Measurements from ENCODE around the gene PITX2.

The PITX2 gene

DNA sequence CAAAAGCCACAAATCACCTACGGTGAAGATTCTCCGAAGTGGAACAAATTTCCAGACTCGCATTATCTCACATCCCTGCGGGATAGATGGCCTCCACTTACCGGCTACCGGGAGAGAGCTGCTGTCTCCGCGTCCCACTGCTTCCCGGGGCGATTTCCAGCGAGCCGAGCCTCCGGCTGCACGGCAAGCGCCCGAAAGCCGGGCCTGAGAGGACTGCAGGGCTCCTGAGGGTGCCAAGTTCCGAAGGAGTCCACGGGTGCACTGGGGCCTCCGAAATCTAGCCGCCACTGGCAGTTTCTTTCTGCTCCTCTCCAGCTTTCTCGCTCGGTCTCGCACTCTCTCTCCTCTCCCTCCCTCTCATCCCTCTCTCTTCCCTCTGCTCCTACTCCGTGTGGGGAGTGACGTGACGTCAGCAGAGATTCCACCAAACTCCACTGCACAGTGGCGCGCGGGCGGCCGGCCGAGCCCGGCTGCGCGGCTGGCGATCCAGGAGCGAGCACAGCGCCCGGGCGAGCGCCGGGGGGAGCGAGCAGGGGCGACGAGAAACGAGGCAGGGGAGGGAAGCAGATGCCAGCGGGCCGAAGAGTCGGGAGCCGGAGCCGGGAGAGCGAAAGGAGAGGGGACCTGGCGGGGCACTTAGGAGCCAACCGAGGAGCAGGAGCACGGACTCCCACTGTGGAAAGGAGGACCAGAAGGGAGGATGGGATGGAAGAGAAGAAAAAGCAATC, 14.0 kb upstream of the PITX2 start:
- ChIA-PET CTCF (no interaction called here), POLR2A (ENCODE audit: low non-redundant PET) (no interaction called here)
- no peak for DNase-seq (ENCODE audit: low spot score)
- no peak overlapping the region for H3K27ac ChIP-seq
- TF ChIP-seq, protein P1, sequence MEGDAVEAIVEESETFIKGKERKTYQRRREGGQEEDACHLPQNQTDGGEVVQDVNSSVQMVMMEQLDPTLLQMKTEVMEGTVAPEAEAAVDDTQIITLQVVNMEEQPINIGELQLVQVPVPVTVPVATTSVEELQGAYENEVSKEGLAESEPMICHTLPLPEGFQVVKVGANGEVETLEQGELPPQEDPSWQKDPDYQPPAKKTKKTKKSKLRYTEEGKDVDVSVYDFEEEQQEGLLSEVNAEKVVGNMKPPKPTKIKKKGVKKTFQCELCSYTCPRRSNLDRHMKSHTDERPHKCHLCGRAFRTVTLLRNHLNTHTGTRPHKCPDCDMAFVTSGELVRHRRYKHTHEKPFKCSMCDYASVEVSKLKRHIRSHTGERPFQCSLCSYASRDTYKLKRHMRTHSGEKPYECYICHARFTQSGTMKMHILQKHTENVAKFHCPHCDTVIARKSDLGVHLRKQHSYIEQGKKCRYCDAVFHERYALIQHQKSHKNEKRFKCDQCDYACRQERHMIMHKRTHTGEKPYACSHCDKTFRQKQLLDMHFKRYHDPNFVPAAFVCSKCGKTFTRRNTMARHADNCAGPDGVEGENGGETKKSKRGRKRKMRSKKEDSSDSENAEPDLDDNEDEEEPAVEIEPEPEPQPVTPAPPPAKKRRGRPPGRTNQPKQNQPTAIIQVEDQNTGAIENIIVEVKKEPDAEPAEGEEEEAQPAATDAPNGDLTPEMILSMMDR (conservative IDR thresholded peaks at IDR 0.05; ENCODE audit: low read depth): no peak

DNA sequence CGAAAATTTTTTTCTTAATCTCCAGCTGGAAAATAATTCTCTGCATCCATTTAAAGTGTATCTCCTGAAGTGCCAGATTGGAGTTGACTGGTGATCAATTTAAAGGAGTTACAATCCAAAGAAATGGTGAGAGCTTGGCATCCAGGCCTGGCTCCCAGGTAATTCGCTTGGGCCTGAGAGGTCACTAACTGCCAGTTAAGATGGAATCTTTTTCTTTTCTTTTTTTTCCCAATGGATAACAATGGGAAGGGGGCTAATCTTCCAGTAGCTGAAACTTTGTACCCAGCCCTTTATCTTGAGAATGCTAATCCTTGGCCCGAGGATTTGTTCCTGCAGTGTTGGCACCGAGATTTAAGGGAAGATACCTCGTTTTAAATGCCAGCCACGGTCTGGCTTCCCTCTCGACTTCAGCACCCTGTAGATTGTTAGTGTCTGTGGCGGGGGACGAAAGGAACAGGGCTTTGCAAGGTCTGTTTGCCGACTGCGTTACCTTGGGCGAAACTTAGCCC, 13.3 kb upstream of the PITX2 start:
- no peak overlapping the region for H3K27ac ChIP-seq
- CTCF ChIA-PET: no interaction called here
- DNase-seq (ENCODE audit: low spot score): no peak
- TF ChIP-seq, protein P1 (conservative IDR thresholded peaks at IDR 0.05; ENCODE audit: low read depth): no peak
- POLR2A ChIA-PET (ENCODE audit: low non-redundant PET): no interaction called here

DNA sequence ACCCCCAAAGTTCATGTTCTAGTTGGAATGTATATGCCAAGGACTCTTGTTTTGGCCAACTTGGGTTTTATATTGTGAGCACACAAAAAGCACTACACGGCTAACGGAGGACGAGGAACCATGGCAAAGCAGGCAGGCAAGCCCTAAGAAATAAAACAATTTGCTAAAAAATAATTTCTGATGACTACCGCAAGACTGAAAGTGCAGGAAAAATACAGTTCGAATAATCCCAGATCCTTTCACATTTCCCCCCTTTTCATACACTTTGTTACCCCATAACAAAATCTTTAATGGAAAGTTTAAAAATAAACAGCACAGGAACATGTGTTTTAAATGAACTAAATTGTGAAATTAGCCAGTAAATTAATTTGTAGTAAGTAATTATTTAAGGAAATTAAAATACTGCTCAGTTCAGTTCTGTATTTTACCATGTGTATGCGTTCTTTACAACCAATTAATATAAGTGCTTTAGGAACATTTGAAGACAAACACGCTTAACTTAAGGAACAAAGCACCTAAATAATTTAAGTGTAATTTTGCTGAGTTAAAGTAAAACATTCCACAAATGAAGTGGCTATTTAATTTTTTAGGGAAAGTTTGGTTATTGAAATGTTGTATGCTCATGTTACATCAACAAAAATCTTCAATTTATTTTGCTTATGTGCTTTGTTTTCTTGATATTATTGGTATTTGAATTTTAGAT, 12.4 kb upstream of the PITX2 start:
- DNase-seq (ENCODE audit: low spot score): no peak
- TF ChIP-seq, protein P1 (conservative IDR thresholded peaks at IDR 0.05; ENCODE audit: low read depth): no peak
- POLR2A ChIA-PET (ENCODE audit: low non-redundant PET): no interaction called here
- no peak overlapping the region for H3K27ac ChIP-seq
- CTCF ChIA-PET: interaction anchor here (1.6 kb wide), 1 partner anchor 324 kb away, joined by 4 read pairs; no protein-coding TSS in a partner anchor

DNA sequence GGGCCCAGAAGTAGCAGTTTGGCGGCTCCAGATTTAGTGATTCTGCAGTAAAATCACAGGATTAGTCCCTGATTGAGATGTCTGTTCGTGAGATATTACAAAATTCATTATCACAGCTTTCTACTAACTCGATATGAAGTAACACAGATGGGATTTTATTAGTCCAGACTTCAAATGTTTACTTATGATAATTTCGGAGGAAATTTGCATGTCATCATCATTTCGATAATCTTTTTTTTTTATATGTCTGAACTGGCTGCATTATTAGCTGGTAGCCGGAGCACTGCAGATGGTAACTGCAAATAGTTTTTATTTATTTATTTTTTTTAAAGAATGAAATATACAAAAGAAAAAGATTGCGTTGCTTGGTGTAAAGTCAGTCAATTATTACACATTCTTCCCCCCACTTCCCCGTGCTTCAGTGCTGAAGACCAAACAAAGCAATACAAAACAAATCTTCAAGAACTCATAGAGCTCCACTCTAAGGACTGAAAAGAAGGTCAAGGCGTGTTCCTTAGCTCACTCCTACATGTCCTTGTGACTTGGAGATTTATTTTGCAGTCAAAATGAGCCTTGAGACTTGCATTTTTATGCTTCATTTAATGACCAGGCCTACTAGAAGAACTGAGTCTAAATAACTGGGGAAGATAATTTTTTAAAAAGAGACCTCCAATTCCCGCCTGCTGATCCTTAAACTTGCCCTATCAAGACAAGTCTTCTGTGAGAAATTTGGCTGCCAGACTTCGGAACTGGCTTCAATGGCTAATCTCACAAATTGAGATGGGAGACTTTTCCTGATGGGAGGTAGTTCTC, 11.7 kb upstream of the PITX2 start:
- CTCF ChIA-PET: interaction anchor here (1.6 kb wide), 1 partner anchor 325 kb away, joined by 4 read pairs; no protein-coding TSS in a partner anchor
- POLR2A ChIA-PET (ENCODE audit: low non-redundant PET): no interaction called here
- no peak for DNase-seq (ENCODE audit: low spot score)
- H3K27ac ChIP-seq: no peak overlapping the region
- TF ChIP-seq, protein P1 (conservative IDR thresholded peaks at IDR 0.05; ENCODE audit: low read depth): no peak

DNA sequence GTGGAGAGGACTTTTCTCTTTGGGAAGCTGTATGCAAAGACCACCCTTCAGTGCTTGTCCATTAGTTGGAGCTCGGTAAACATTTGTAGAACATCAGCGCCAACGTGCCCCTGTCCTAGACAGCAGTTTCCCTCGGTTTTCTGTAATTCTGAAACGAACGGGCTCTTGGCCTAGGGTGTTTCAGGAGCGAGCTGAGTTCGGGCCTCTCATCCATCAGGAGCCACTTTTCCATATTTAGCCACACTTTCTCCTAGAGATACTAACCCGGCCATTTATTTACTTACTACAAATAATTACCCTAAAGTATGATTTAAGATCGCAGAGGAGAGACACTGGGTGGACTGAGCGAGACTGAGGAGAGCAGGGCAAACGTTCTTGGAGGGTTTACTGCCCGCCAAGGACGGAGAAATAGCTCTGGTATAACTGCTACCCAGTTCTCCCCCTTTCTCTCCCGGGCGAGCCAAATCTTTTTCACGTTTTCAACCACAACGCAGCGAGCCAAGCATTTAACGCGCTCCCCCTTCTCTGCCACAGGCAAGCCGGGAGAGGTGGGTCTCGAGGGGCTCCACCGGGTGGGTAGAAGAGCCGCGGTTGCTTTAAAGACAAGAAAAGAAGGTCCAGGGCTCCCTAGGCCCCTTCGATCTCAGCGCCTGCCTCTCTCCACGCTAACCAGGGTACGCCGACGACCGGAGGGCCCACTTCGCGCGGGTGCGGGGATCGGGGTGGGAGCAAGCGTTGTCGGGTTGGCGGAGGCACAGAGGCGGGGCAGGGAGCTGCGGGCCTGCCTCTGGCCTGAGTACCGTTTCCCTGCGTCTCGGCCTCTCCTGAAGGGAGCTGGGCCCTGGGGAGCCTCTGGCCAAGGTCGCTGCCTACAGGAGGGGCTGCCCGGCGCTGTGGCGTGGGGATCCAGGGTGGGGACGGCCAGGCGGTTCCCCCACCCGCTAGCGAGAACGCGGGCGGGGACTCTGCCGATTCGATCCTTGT, 10.8 kb upstream of the PITX2 start:
- TF ChIP-seq, protein P1 (conservative IDR thresholded peaks at IDR 0.05; ENCODE audit: low read depth): no peak
- no peak for DNase-seq (ENCODE audit: low spot score)
- ChIA-PET POLR2A (ENCODE audit: low non-redundant PET) (no interaction called here), CTCF (interaction anchor here (0.5 to 1.6 kb wide), 2 partner anchors 325 to 728 kb away, joined by 3 to 4 read pairs; no protein-coding TSS in a partner anchor)
- H3K27ac ChIP-seq: no peak overlapping the region

Data from RWPE1 (cell line).